NCI-H2171 (cell line): ENCODE measurements around the gene PARP16.
A peak's percentile ranks its signal among the peaks of the same experiment; 100 is the strongest.

Experiments used
- DNase-seq: peaks from one replicate; lab custom pipeline; 2025; lab: John Stamatoyannopoulos, UW

Gene PARP16

DNA sequence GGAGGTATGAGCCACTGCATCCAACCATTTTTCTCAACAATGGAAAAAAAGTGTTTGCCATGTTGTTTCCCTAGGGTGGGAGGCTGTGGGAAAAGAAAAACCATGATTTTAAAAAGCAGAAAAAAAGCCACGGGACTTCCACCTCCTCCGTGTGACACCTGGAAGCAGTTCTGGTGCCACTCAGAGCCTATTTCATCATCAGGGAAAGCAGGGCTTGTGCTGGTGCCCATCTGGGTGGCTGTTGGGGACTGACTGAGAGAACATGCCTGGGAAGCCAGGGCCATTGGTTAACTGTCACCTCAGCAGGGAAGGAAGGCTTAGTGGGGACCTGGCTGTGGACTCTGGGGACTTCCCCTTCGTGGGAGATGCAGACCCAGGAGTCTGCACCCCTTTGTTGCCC, 25.1 kb upstream of the PARP16 start:
- DNase-seq, result no peak

DNA sequence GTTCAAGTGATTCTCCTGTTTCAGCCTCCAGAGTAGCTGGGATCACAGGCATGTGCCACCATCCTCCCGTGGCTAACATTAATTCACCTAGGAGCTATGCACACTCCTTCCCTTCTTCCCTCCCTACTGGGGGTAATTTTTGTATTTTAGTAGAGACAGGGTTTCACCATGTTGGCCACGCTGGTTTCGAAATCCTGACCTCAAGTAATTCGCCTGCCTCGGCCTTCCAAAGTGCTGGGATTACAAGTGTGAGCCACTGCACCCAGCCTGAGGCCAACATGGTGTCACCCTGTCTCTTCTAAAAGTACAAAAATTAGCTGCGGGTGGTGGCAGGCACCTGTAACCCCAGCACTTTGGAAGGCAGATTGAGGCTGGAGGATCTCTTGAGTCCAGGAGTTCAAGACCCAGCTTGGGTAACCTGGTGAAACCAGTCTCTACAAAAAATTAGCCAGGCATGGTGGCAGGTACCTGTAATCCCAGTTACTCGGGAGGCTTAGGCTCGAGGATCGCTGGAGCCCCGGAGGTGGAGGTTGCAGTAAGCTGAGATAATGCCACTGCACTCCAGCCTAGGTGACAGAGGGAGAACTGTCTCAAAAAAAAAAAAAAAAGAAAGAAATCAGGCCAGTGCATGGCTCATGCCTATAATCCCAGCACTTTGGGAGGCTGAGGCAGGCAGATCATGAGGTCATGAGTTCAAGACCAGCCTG, 23.9 kb upstream of the PARP16 start:
- DNase-seq, result no peak

DNA sequence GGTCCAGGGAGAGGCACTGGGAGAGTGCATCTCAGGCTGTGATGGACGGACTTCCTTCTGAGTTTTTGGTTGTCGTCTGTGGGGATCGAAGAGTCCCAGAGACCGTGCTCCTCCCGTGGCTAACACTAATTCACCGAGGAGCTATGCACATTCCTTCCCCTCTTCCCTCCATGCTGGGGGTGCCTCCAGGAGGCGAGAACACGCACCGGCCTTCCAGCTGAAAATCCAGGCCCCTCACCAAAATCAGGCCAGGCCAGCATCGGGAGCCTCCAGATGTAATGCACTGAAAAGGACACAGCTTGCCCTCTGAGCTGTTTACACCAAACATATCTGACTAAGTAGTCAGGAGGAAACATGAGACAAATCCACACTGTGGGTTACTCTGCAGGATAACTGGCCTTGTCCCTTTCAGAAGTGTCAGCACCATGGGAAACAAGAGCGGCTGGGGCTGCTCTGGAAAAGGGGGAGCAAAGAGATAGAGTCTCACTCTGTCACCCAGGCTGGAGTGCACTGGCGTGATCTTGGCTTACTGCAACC, 23.3 kb upstream of the PARP16 start:
- DNase-seq, result no peak

DNA sequence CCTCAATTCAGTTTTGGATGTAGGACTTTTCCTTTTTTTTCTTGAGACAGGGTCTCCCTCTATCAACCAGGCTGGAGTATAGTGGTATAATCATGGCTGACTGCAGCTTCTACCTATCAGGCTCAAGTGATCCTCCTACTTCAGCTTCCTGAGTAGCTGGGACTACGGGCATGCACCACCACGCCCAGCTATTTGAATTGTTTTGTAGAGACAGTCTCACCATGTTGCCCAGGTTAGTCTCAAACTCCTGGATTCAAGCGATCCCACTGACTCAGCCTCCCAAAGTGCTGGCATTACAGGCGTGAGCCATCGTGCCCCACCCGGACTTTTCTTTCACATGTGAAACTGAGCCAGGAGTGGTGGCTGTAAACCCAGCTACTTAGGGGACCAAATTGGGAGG, 21.3 kb upstream of the PARP16 start:
- no peak for DNase-seq

GRCh38 chr15:65306551-65306950, 19.9 kb upstream of the PARP16 start:
- DNase-seq, result peak; percentile 17

DNA sequence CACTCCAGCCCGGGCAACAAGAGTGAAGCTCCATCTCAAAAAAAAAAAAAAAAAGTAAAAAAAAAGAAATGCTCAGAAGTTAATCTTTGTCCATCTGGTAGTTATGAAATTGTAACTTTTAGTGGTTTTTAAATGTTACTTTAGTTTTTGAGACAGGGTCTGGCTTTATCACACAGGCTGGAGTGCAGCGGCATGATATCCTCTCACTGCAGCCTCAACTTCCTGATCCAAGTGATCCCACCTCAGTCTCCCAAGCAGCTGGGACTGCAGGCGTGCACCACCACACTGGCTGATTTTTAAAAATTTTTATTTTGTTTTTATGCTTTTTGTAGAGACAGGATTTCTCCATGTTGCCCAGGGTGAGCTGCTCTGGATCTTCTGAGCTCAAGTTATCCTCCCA, 19.1 kb upstream of the PARP16 start:
- DNase-seq, result no peak

DNA sequence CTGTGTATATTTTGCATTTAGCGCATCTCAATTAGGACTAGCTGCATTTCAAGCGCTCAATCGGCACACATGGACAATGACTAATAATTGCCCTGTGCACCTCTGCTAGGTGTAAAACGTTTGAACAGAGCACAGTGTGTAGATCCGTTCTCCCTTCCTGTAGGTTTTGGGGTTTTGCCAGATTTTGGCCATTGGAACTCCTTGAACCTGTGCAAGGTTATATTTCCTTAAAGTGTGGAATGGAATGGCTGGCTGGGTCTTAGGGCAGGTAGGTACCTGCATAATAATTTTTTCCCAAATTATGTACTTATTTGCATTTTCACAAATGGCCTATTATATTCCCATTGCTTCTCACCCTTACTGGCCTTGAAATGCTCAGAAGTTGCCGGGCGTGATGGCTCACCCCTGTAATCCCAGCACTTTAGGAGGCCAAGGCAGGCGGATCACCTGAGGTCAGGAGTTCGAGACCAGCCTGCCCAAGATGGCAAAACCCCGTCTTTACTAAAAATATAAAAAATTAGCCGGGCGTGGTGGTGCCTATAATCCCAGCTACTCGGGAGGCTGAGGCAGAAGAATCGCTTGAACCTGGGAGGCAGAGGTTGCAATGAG, 18.6 kb upstream of the PARP16 start:
- no peak for DNase-seq

GRCh38 chr15:65304381-65305149, 17.9 kb upstream of the PARP16 start, which contains the start of gene RNU5B-1:
Gene RNU5B-1 (plus strand): TSS chr15:65304677.
- DNase-seq, result peak; percentile 85

- DNase-seq, result peak; percentile 33
Measured at GRCh38 chr15:65303687-65304380, 17.2 kb upstream of the PARP16 start.

GRCh38 chr15:65302061-65302460, 15.4 kb upstream of the PARP16 start:
- no peak for DNase-seq

DNA sequence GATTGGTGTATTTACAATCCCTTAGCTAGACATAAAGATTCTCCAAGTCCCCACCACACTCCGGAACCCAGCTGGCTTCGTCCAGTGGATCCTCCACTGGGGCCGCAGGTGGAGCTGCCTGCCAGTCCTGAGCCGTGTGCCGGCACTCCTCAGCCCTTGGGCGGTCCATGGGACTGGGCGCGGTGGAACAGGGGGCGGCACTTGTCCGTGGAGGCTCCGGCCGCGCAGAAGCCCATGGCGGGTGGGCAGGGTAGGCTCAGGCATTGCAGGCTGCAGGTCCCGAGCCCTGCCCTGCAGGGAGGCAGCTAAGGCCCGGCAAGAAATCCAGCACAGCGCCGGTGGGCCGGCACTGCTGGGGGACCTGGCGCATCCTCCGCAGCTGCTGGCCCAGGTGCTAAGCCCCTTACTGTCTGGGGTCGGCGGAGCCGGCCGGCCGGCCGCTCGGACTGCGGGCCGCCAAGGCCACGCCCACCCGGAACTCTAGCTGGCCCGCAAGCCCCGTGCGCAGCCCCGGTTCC, 14.3 kb upstream of the PARP16 start:
- DNase-seq, result no peak

DNA sequence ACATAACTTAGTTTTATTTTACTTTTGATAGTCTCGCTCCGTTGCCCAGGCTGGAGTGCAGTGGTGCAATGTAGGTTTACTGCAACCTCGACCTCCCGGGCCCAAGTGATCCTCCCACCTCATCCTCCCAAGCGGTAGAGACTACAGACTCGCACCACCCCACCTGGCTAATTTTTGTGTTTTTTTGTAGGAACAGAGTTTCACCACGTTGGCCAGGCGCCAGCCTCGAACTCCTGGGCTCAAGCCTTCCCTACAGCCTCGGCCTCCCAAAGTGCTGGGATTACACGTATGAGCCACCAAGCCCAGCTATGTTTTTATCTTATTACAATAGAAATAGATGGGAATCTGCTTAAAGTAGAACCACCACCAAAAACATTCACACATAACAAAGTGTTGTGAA, 12.0 kb upstream of the PARP16 start:
- DNase-seq, result no peak

DNA sequence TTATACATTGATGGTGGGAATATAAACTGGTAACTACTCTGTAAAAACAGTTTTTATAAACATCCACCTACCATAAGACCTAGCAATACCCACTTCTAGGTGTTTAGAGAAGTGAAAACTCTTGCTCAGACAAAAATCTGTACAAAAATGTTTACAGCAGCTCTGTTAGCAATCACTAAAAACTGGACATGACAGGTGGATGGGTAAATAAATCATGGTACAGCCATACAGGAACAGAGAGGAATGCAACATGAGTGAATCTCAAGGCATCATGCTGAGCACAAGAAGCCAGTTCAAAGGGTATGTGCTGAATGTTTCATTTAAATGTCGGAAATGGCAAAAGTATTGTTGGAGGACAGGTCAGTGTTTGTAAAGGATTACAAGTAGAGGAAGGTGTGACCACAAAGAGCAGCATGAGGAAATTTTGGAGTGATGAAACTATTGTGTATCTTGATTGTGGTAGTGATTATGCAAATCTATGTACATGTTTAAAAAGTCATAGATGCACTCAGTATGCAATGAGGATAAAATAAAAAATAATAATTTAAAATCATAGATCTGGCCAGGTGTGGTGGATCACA, 6.3 kb upstream of the PARP16 start:
- DNase-seq, result no peak

DNA sequence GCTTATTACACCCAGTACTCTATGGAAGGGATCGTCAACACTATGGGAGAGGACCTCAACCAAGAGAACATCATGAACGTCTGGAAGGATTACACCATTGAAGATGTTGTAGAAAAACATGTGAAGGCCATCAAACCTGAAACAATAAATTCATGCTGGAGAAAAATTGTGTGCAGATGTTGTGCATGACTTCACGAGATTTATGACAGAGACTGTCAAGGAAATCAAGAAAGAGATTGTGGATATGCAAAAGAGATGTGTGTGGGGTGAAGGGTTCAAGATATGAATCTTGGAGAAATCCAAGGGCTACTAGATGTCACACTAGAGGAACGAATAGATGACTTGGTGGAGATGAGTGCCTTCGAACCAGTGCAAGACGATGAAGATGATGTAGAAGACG, 3.5 kb upstream of the PARP16 start:
- no peak for DNase-seq

GRCh38 chr15:65289261-65289854, 2.7 kb upstream of the PARP16 start:
- DNase-seq, result no peak

GRCh38 chr15:65287520-65287855, 805 bp upstream of the PARP16 start:
- DNase-seq, result no peak

- peak; percentile 4 for DNase-seq
Measured at GRCh38 chr15:65286069-65286703, 497 bp downstream of the PARP16 start.

DNA sequence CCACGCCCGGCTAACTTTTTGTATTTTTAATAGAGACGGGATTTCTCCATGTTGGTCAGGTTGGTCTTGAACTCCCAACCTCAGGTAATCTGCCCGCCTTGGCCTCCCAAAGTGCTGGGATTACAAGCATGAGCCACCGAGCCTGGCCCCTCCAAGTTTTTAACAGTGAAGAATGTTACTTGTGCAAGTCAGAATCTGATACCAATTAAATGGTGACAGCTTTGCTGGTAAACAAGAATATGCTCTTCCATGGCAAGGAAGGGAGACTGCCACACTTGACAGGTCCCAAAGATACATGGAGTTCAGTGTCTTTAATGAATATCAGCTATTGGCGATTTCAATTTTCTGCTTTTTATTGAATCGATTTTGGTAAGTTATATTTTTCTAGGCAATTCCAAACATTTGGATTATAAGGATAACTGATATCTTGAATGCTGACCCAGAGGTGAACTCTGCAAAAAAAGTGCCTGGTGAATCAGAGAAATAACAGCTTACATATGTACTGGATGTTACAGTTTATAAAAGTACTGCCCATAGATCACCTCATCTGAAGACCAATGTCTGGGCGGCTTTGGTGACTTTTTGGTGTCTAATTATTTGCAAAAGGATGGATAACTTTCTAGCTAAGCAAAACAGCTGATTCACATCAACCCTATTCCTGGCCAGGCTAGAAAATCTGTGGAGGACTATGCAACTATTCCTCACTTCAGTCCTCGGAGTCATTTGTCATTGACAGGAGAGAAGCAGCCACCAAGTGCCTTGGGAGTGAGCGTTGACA, 1.2 kb downstream of the PARP16 start:
- no peak for DNase-seq

DNA sequence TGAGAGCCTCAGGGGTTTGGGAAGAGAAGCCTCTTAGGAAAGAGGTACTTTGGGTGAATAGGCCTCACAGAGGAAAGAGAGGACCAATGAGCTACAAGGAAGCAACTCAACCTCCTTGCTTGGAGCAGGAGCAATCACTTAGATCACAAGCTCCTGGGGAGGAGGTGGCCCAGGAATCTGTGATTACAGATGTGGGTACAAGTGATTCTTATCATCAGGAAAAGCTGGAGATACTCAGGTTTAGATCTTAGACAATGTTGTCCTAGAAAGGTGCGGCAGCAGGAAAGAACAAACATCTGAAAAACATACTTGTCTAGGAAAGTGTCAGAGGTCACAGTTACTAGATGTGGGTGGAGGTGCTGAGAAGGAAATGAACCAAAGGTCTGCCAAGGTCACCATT, 8.2 kb downstream of the PARP16 start:
- DNase-seq, result no peak

DNA sequence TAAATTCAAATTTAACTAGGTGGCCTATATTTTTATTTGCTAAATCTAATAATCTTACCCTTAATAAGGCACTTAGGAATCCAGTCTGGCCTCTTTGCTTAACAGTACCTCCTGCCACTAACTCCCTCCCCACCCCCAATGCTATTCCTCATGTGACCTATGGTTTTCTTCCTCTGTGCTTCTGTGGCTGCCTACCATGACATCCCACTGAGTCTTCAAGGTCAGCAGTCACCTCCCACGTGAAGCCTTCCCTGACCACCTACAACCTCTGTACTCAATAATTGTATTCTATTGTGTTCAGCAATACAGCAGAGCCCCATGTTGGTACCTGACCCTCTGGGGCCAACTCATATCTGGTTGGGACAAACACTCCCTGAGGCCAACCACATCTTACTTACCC, 9.7 kb downstream of the PARP16 start:
- no peak for DNase-seq
